ENCODE data around the gene SLC13A5.
"Not testable (repeated sequence)": the region's sequence is repeated elsewhere in the genome, so short reads cannot be mapped to it uniquely, and the experiment has no call there.

SLC13A5 gene

DNA sequence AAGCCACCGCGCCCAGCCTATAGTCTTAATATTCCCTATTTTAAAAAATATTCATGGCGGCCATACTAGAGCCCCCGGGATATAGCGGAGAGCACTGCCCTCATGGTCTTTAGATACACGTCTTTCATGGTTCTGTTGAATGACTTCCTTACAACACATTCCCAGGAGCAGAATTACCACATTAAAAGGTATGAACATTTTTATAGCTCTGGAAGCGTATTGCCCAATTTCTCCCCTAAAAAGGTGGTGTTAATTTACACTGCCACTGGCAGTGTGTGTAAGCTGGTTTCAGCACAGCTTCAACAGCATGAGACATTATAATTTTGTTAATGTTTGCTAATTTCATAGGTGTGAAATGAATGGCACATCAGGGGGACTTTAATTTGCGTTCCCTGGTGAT lies 42.6 kb downstream of the SLC13A5 start:
- H3K4me1 ChIP-seq (ENCODE audit: insufficient read depth, insufficient read length), result peaks cover 2% of the 10 kb centered on the region
- no peaks in the 10 kb centered on the region for H3K36me3 ChIP-seq (ENCODE audit: insufficient read depth, insufficient read length, low read length)
- no peaks in the 10 kb centered on the region for H3K9me3 ChIP-seq (ENCODE audit: insufficient read depth, low read length)
- H3K4me3 ChIP-seq (ENCODE audit: insufficient read length, low read depth), result no peak overlapping the region
- no peak for DNase-seq (ENCODE audit: low read depth, low spot score)
- no peak for TF ChIP-seq YY1 (IDR thresholded peaks at IDR 0.05; ENCODE audit: insufficient read depth, insufficient read length)
- TF ChIP-seq SUZ12 (IDR thresholded peaks at IDR 0.05; ENCODE audit: extremely low read depth, insufficient read depth, insufficient read length), result no peak
- no peak for TF ChIP-seq ZNF274 (IDR thresholded peaks at IDR 0.05; ENCODE audit: low read depth, low read length)
- no peak overlapping the region for H3K9ac ChIP-seq (ENCODE audit: insufficient read length, low read depth)
- H3K27me3 ChIP-seq (ENCODE audit: insufficient read depth, insufficient read length), result no peaks in the 10 kb centered on the region

DNA sequence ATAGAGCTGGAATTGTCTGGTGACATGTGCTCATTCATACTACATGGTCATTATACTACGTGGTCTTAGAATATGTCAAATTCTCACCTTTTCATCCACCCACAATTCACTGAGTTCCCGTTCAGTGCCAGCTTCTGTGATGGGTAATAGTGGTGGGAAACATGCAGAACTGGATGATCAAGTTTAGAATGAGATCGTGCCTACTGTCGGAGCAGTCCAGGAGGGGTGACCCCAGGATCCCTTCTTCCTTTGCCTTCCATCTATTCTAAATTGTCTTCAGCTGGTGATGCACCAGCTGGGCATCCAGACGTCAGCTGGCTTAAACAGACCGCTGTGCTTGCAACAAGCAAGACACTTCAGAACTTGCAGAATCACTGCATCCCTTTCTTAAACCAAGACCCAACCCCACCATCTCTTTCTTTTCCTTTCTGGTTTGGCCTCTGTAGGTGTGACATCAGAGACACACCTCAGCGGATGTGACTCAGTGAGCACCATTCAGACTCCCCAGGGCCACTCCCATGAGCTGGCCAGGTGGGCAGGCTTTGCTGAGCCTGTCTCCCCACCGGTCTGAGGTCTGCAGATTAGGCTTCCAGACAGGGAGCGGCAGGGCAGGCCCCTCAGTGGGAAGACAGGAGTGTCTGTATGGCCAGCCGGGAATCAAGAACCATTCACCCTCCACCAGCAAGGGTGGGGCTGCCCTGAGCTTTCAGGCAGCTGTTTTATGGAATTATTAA lies 43.5 kb downstream of the SLC13A5 start:
- no peak overlapping the region for H3K4me3 ChIP-seq (ENCODE audit: insufficient read length, low read depth)
- TF ChIP-seq ZNF274 (IDR thresholded peaks at IDR 0.05; ENCODE audit: low read depth, low read length) (no peak), SUZ12 (IDR thresholded peaks at IDR 0.05; ENCODE audit: extremely low read depth, insufficient read depth, insufficient read length) (no peak), YY1 (IDR thresholded peaks at IDR 0.05; ENCODE audit: insufficient read depth, insufficient read length) (no peak)

DNA sequence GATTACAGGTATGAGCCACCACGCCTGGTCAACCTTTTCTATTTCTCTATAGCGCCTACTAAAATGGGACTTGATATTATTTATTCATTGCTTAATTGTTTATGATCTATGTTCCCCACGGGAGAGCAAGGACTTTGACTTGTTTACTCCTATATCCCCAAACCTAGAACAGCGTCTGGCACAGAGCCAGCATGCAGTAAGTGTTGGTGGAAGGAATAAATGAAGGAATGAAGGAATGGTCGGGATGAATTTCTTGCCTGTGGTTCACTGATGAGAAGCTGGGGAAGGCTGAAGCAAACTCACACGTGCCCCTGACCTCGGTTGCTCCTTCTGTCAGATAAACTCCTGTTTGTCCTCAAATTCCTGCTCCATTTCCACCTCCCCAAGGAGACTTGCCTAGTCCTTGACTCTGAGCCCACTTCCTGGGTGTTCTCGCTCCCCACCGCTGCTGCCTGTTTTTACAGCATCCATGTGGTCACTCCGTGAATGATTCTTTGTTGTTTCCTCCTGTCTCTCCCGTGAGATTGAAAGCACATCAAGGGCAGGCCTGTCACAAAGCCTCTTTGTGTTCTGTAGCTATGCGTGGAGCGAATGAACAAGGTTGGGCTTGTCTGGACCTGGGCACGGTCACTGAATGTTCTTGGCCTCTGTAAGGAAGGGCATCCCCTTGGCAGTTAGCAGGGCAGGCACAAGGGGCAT lies 44.3 kb downstream of the SLC13A5 start:
- H3K27me3 ChIP-seq (ENCODE audit: insufficient read depth, insufficient read length), result no peaks in the 10 kb centered on the region
- H3K4me3 ChIP-seq (ENCODE audit: insufficient read length, low read depth), result no peak overlapping the region
- peaks cover 2% of the 10 kb centered on the region for H3K4me1 ChIP-seq (ENCODE audit: insufficient read depth, insufficient read length)
- no peak overlapping the region for H3K9ac ChIP-seq (ENCODE audit: insufficient read length, low read depth)
- TF ChIP-seq ZNF274 (IDR thresholded peaks at IDR 0.05; ENCODE audit: low read depth, low read length), result no peak
- TF ChIP-seq YY1 (IDR thresholded peaks at IDR 0.05; ENCODE audit: insufficient read depth, insufficient read length), result no peak
- TF ChIP-seq SUZ12 (IDR thresholded peaks at IDR 0.05; ENCODE audit: extremely low read depth, insufficient read depth, insufficient read length), result no peak
- H3K36me3 ChIP-seq (ENCODE audit: insufficient read depth, insufficient read length, low read length), result no peaks in the 10 kb centered on the region
- H3K9me3 ChIP-seq (ENCODE audit: insufficient read depth, low read length), result no peaks in the 10 kb centered on the region
- no peak for DNase-seq (ENCODE audit: low read depth, low spot score)

More for the DNA sequence above, 43.5 kb downstream of the SLC13A5 start:
- DNase-seq (ENCODE audit: low read depth, low spot score), result no peak
- Histone ChIP-seq H3K4me1 (ENCODE audit: insufficient read depth, insufficient read length) (peaks cover 2% of the 10 kb centered on the region), H3K27me3 (ENCODE audit: insufficient read depth, insufficient read length) (no peaks in the 10 kb centered on the region), H3K9me3 (ENCODE audit: insufficient read depth, low read length) (no peaks in the 10 kb centered on the region), H3K9ac (ENCODE audit: insufficient read length, low read depth) (no peak overlapping the region), H3K36me3 (ENCODE audit: insufficient read depth, insufficient read length, low read length) (no peaks in the 10 kb centered on the region)

DNA sequence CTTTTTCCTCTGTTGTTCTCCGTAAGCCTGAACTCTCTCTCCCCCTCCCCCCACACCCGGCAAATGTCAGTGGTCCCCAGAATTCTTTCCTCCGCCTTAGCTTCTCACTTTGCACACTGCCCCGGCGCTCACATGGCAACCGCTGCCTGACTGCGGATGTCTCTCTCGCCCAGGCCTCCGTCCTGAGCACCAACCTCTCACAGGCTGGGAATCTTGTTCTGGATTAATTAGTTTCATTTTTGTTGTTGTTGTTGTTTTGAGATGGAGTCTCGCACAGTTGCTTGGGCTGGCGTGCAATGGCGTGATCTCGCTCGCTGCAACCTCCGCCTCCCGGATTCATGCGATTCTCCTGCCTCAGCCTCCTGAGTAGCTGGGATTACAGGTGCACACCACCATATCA lies 45.0 kb downstream of the SLC13A5 start:
- TF ChIP-seq YY1 (IDR thresholded peaks at IDR 0.05; ENCODE audit: insufficient read depth, insufficient read length), result no peak
- no peak for TF ChIP-seq SUZ12 (IDR thresholded peaks at IDR 0.05; ENCODE audit: extremely low read depth, insufficient read depth, insufficient read length)
- no peak for TF ChIP-seq ZNF274 (IDR thresholded peaks at IDR 0.05; ENCODE audit: low read depth, low read length)

DNA sequence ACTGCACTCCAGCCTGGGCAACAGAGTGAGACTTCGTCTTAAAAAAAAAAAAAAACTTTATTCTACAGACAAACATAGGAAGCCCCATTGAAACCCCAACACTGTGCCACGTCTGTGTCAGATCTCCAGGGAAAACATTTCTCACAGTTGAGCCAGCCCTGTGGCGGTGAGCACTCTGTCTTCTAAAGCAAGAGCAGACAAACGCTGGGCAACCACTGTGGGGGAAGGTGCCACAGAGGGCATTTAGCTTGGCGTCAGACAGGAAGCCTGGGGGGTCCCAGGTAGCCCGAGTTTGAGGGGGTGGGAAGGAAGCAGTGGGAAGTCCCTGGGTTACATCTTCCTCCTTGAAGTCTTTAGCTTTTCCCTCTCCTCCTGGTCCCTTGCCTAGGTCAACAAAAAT lies 45.7 kb downstream of the SLC13A5 start:
- Histone ChIP-seq H3K4me1 (ENCODE audit: insufficient read depth, insufficient read length) (peaks cover 2% of the 10 kb centered on the region), H3K36me3 (ENCODE audit: insufficient read depth, insufficient read length, low read length) (no peaks in the 10 kb centered on the region), H3K27me3 (ENCODE audit: insufficient read depth, insufficient read length) (no peaks in the 10 kb centered on the region), H3K9me3 (ENCODE audit: insufficient read depth, low read length) (no peaks in the 10 kb centered on the region), H3K4me3 (ENCODE audit: insufficient read length, low read depth) (no peak overlapping the region), H3K9ac (ENCODE audit: insufficient read length, low read depth) (no peak overlapping the region)
- TF ChIP-seq ZNF274 (IDR thresholded peaks at IDR 0.05; ENCODE audit: low read depth, low read length), result no peak
- TF ChIP-seq SUZ12 (IDR thresholded peaks at IDR 0.05; ENCODE audit: extremely low read depth, insufficient read depth, insufficient read length), result no peak
- TF ChIP-seq YY1 (IDR thresholded peaks at IDR 0.05; ENCODE audit: insufficient read depth, insufficient read length), result no peak
- DNase-seq (ENCODE audit: low read depth, low spot score), result no peak

More for the DNA sequence above, 45.0 kb downstream of the SLC13A5 start:
- Histone ChIP-seq H3K4me3 (ENCODE audit: insufficient read length, low read depth) (no peak overlapping the region), H3K4me1 (ENCODE audit: insufficient read depth, insufficient read length) (peaks cover 2% of the 10 kb centered on the region), H3K9me3 (ENCODE audit: insufficient read depth, low read length) (no peaks in the 10 kb centered on the region), H3K9ac (ENCODE audit: insufficient read length, low read depth) (no peak overlapping the region), H3K27me3 (ENCODE audit: insufficient read depth, insufficient read length) (no peaks in the 10 kb centered on the region), H3K36me3 (ENCODE audit: insufficient read depth, insufficient read length, low read length) (no peaks in the 10 kb centered on the region)
- DNase-seq (ENCODE audit: low read depth, low spot score), result no peak

DNA sequence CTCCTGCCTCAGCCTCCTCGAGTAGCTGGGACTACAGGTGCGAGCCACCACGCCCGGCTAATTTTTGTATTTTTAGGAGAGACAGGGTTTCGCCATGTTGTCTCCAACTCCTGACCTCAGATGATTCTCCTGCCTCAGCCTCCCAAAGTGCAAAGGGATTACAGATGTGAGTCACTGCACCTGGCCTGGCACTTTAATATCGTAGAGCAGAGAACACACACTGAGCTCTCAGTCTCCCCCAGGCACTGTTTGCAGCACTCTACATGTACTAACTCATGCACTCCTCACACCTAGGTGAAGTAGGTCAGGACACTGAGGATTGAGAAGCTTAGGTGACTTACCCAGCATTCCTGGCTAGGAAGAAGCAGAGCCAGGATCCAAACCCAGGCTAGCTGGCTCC lies 46.6 kb downstream of the SLC13A5 start:
- no peak for DNase-seq (ENCODE audit: low read depth, low spot score)

DNA sequence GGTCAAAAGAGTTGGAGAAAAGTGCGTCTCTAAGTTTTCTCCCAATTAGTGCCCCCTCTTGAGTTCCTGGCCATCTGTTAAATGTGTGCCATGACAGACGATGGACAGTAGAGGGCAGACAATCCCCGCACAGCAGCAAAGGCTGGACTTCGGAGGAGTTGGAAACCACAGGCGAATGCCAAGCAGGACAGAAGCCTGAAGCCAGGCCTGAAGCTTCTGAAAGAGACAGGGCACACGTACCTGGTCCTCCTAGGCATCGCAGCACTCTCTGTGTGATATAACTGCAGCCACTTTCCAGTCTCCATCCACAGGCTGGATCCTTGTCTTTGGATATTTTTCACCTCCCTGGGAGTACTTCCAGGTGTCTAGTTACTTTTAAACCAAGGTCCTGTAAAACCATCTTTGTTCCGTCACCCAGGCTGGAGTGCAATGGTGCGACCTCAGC lies 47.1 kb downstream of the SLC13A5 start:
- peak; percentile 66 for DNase-seq (ENCODE audit: low read depth, low spot score)
- peaks cover 6% of the 10 kb centered on the region for H3K27me3 ChIP-seq (ENCODE audit: insufficient read depth, insufficient read length)
- H3K4me3 ChIP-seq (ENCODE audit: insufficient read length, low read depth), result no peak overlapping the region
- TF ChIP-seq ZNF274 (IDR thresholded peaks at IDR 0.05; ENCODE audit: low read depth, low read length) (no peak), YY1 (IDR thresholded peaks at IDR 0.05; ENCODE audit: insufficient read depth, insufficient read length) (no peak), SUZ12 (IDR thresholded peaks at IDR 0.05; ENCODE audit: extremely low read depth, insufficient read depth, insufficient read length) (no peak)
- no peaks in the 10 kb centered on the region for H3K9me3 ChIP-seq (ENCODE audit: insufficient read depth, low read length)
- peaks cover 2% of the 10 kb centered on the region for H3K4me1 ChIP-seq (ENCODE audit: insufficient read depth, insufficient read length)
- no peaks in the 10 kb centered on the region for H3K36me3 ChIP-seq (ENCODE audit: insufficient read depth, insufficient read length, low read length)
- no peak overlapping the region for H3K9ac ChIP-seq (ENCODE audit: insufficient read length, low read depth)

More for the DNA sequence above, 46.6 kb downstream of the SLC13A5 start:
- peaks cover 2% of the 10 kb centered on the region for H3K27me3 ChIP-seq (ENCODE audit: insufficient read depth, insufficient read length)
- no peak overlapping the region for H3K9ac ChIP-seq (ENCODE audit: insufficient read length, low read depth)
- TF ChIP-seq SUZ12 (IDR thresholded peaks at IDR 0.05; ENCODE audit: extremely low read depth, insufficient read depth, insufficient read length) (no peak), ZNF274 (IDR thresholded peaks at IDR 0.05; ENCODE audit: low read depth, low read length) (no peak), YY1 (IDR thresholded peaks at IDR 0.05; ENCODE audit: insufficient read depth, insufficient read length) (no peak)
- peaks cover 2% of the 10 kb centered on the region for H3K4me1 ChIP-seq (ENCODE audit: insufficient read depth, insufficient read length)
- no peak overlapping the region for H3K4me3 ChIP-seq (ENCODE audit: insufficient read length, low read depth)
- H3K36me3 ChIP-seq (ENCODE audit: insufficient read depth, insufficient read length, low read length), result no peaks in the 10 kb centered on the region
- no peaks in the 10 kb centered on the region for H3K9me3 ChIP-seq (ENCODE audit: insufficient read depth, low read length)

DNA sequence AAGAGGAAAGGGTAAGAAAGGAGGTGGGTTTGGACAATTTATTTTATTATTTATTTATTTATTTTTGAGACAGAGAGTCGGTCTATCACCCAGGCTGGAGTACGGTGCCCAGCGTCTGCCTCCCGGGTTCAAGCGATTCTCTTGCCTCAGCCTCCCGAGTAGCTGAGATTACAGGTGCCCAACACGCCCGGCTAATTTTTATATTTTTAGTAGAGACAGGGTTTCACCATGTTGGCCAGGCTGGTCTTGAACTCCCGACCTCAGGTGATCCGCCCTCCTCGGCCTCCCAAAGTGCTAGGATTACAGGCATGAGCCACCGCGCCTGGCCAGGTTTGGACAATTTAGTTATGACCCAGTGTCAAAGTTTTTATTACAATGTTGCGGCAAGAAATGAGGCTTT lies 50.0 kb downstream of the SLC13A5 start:
- not testable (repeated sequence) for DNase-seq (ENCODE audit: low read depth, low spot score); H3K4me3 ChIP-seq (ENCODE audit: insufficient read length, low read depth); H3K9ac ChIP-seq (ENCODE audit: insufficient read length, low read depth); H3K36me3 ChIP-seq (ENCODE audit: insufficient read depth, insufficient read length, low read length); H3K4me1 ChIP-seq (ENCODE audit: insufficient read depth, insufficient read length); H3K9me3 ChIP-seq (ENCODE audit: insufficient read depth, low read length)
- H3K27me3 ChIP-seq (ENCODE audit: insufficient read depth, insufficient read length), result peaks cover 24% of the 10 kb centered on the region

Data from NT2/D1 (cell line).